ENCODE measurements around the gene CCDC150. TPM values are rescaled to one million over a fixed set of nuclear protein-coding genes. Genes with fewer than 3 reads are reported as not detected.

CCDC150 gene
- total and polyA plus RNA-seq, 2 of the 8 experiments (the other 6 are each of a cell fraction or from before 2014, with no cell fraction given), result 8.3 to 31.9 TPM

DNA sequence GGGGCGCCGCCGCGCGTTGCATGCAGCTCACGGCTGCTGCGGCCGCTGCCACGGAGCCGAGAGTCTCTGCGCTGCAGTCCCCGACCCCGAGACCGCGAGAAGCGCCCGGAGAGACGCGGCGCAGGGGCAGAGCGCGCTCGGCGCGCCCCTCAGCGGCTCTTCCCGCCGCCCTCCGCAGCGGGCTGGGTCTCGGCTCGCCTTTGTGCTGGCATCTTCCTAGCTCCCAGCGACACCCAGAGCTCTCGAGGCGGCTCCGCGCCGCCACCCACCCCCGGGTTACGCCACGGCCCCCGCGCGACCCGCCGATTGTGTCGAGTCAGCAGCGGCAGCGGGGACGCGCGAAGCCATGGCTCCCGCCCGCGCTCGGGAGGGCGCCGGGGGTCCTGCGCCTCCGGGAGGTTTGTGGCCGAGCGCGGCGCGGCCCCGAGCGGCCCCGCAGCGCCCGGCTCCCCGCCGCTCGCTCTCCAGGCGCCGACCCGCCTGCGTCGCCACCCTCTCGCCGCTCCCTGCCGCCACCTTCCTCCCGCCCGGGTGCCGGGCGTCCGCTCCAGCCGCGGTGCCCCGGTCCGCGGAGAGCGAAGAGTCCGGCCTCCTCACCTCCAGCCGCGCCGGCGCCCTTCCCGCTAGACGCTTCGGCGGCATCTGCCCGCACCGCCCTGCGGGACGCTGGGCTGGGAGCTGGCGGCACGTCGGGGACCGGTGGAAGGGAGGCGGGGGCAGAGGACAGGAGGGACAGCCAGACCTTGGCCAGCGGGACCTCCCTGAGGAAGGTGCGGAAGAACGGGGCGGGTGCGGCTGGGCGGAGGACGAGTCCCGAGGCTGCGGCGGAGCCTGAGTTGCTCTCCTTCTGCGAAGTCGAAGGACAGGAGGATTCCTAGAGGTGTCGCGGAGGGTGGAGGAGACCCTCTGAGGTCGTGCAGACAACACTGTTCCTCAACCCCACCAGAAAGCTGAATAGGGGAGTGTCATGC, 46.3 kb upstream of the CCDC150 start, which contains the start of gene HECW2 (continued):
- TF ChIP-seq RNF2 (IDR thresholded peaks at IDR 0.05; ENCODE audit: borderline replicate concordance, low read depth, low read length, missing control alignments, poor library complexity, severe bottlenecking) (no peak), SUZ12 (IDR thresholded peaks at IDR 0.05; ENCODE audit: low read length) (no peak), JUN (IDR thresholded peaks at IDR 0.05; ENCODE audit: low read depth, low read length) (no peak), SP2 (IDR thresholded peaks at IDR 0.05; ENCODE audit: low read length) (no peak), SP4 (IDR thresholded peaks at IDR 0.05; ENCODE audit: low read length) (no peak), CHD2 (IDR thresholded peaks at IDR 0.05; ENCODE audit: low read length) (peak; percentile 58; the same call in 1 of the 2 replicates), EP300 (IDR thresholded peaks at IDR 0.05; ENCODE audit: borderline replicate concordance in 1 of 2, low read depth in 2 of 2, low read length in 2 of 2) (no peak), RBBP5 (IDR thresholded peaks at IDR 0.05; ENCODE audit: borderline replicate concordance, low read depth, low read length) (peak; percentile 83), CHD1 (IDR thresholded peaks at IDR 0.05; ENCODE audit: low read depth, low read length) (no peak), BCL11A (IDR thresholded peaks at IDR 0.05; ENCODE audit: low read depth in 2 of 2, low read length in 2 of 2) (no peak), NRF1 (IDR thresholded peaks at IDR 0.05; ENCODE audit: low read depth, low read length) (no peak), ASH2L (IDR thresholded peaks at IDR 0.05; ENCODE audit: low read length) (peak; percentile 85), YY1 (IDR thresholded peaks at IDR 0.05; ENCODE audit: low read depth, low read length) (no peak), POLR2AphosphoS5 (IDR thresholded peaks at IDR 0.05; ENCODE audit: low read depth, low read length) (no peak; the same call in 1 of the 2 replicates), SIRT6 (IDR thresholded peaks at IDR 0.05; ENCODE audit: low read length) (no peak), TAF7 (optimal IDR thresholded peaks at IDR 0.05; ENCODE audit: borderline replicate concordance, low read depth, low read length) (peak; percentile 14), ZNF274 (IDR thresholded peaks at IDR 0.05; ENCODE audit: borderline replicate concordance, extremely low read depth, low read length) (no peak)
- TF ChIP-seq, protein P1, sequence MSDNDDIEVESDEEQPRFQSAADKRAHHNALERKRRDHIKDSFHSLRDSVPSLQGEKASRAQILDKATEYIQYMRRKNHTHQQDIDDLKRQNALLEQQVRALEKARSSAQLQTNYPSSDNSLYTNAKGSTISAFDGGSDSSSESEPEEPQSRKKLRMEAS (IDR thresholded peaks at IDR 0.05), result peak; percentile 43
- TF ChIP-seq, protein P2, sequence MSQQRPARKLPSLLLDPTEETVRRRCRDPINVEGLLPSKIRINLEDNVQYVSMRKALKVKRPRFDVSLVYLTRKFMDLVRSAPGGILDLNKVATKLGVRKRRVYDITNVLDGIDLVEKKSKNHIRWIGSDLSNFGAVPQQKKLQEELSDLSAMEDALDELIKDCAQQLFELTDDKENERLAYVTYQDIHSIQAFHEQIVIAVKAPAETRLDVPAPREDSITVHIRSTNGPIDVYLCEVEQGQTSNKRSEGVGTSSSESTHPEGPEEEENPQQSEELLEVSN (IDR thresholded peaks at IDR 0.05), result peak; percentile 47; the same call in 1 of the 2 replicates
